HG02973 (cell line): ENCODE results near the gene CCDC85C.

Experiments used
- ATAC-seq: cut with Tn5 transposase; IDR thresholded peaks from one replicate; pipeline ENCODE4 v1.9.1; 2021; ENCODE audit warnings: moderate library complexity; ENCODE audit not compliant: unreplicated experiment

Gene CCDC85C

GRCh38 chr14:99514552-99515300 is 89.3 kb downstream of the CCDC85C start:
- no peak for ATAC-seq

- ATAC-seq = no peak
Observed at GRCh38 chr14:99513946-99514551, 90.0 kb downstream of the CCDC85C start.

GRCh38 chr14:99513183-99513694 is 90.8 kb downstream of the CCDC85C start:
- no peak for ATAC-seq

- ATAC-seq = no peak
Observed at GRCh38 chr14:99512571-99513182, 91.3 kb downstream of the CCDC85C start.

GRCh38 chr14:99512110-99512449 is 91.9 kb downstream of the CCDC85C start:
- ATAC-seq = no peak

- no peak for ATAC-seq
Observed at GRCh38 chr14:99511421-99512109, 92.4 kb downstream of the CCDC85C start.

GRCh38 chr14:99510556-99511139 is 93.4 kb downstream of the CCDC85C start:
- ATAC-seq = no peak

GRCh38 chr14:99509871-99510555 is 94.0 kb downstream of the CCDC85C start:
- no peak for ATAC-seq

GRCh38 chr14:99508896-99509629 is 94.9 kb downstream of the CCDC85C start:
- ATAC-seq = no peak

- ATAC-seq = no peak
Observed at GRCh38 chr14:99507860-99508640, 96.0 kb downstream of the CCDC85C start.

GRCh38 chr14:99506276-99506675 is 97.7 kb downstream of the CCDC85C start:
- ATAC-seq = no peak

- ATAC-seq = no peak
Observed at GRCh38 chr14:99505089-99505488, 98.9 kb downstream of the CCDC85C start.

- ATAC-seq = no peak
Observed at GRCh38 chr14:99503848-99504453, 100.1 kb downstream of the CCDC85C start.

GRCh38 chr14:99502989-99503421 is 101.0 kb downstream of the CCDC85C start:
- no peak for ATAC-seq

- no peak for ATAC-seq
Observed at GRCh38 chr14:99497894-99498293, 106.1 kb downstream of the CCDC85C start.

- no peak for ATAC-seq
Observed at GRCh38 chr14:99497341-99497740, 106.7 kb downstream of the CCDC85C start.

GRCh38 chr14:99484106-99484505 is 119.9 kb downstream of the CCDC85C start:
- ATAC-seq = no peak

- ATAC-seq = no peak
Observed at GRCh38 chr14:99481745-99482099, 122.3 kb downstream of the CCDC85C start.
